Measurements from ENCODE around the gene RNF43. TPM values are rescaled to one million over a fixed set of nuclear protein-coding genes. Genes with fewer than 3 reads are reported as not detected.

RNF43 gene
- total and polyA plus RNA-seq, 2 experiments from 2014 or later, result 8.6 to 9.4 TPM

DNA sequence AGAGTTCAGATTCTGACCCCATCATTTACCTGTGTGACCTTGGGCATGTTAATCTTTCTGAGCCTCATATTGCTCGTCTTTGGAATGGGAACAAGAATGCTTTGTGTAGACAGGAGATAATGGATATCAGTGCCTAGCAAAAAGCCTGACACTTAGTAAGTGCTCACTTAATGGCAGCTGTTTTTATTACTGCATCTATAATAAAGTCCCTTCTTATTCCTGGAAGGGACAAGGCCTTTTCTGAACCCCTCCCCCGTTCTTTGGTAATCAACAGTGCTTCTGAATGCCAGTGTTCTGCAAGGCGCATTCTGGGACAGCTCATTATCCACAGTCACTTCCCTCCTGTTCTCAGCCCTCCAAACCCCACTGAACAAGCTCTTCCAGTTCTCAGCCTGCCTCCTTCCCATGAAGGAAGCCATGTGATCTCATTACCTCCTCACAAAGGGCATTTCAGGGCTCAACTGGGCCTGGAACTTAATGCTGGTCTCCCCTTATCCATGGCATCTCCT lies 40.2 kb downstream of the RNF43 start:
- Histone ChIP-seq H3K36me3 (no peaks in the 10 kb centered on the region), H3K27ac (no peak overlapping the region), H3K27me3 (no peaks in the 10 kb centered on the region), H3K9me3 (ENCODE audit: low read depth) (no peaks in the 10 kb centered on the region), H3K4me1 (ENCODE audit: low read depth) (no peaks in the 10 kb centered on the region), H3K4me3 (no peak overlapping the region)
- TF ChIP-seq, protein P1, sequence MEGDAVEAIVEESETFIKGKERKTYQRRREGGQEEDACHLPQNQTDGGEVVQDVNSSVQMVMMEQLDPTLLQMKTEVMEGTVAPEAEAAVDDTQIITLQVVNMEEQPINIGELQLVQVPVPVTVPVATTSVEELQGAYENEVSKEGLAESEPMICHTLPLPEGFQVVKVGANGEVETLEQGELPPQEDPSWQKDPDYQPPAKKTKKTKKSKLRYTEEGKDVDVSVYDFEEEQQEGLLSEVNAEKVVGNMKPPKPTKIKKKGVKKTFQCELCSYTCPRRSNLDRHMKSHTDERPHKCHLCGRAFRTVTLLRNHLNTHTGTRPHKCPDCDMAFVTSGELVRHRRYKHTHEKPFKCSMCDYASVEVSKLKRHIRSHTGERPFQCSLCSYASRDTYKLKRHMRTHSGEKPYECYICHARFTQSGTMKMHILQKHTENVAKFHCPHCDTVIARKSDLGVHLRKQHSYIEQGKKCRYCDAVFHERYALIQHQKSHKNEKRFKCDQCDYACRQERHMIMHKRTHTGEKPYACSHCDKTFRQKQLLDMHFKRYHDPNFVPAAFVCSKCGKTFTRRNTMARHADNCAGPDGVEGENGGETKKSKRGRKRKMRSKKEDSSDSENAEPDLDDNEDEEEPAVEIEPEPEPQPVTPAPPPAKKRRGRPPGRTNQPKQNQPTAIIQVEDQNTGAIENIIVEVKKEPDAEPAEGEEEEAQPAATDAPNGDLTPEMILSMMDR (IDR thresholded peaks at IDR 0.05; ENCODE audit: low read depth, low read length), result no peak
- DNase-seq (ENCODE audit: low read depth in 1 of 2, low spot score in 1 of 2), result no peak

DNA sequence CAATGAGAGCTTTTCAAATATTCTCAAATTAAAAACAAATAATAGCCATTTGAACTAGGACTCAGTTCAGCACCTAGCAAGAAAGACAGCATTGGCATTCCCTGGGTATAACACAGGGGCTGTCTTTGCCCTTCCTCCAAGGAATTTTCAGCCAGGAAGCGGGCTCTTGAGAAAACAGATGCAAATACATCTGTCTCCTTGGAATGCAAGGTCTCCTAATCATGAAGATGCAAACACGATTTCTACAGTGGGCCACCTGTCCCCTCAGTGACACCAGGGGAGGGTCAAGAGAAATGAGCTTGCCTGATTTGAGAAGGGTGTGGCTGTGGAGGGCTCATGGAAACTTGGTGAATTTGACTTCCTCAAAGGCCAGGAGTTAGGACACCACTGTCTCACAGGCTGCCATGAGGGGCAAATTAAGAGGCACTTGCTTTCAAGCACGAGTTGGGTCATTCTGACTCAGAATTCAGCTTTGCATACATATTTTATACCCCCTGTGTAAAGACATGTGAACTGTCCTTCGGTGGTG lies 40.8 kb downstream of the RNF43 start:
- no peak overlapping the region for H3K4me3 ChIP-seq
- DNase-seq (ENCODE audit: low read depth in 1 of 2, low spot score in 1 of 2), result no peak
- no peaks in the 10 kb centered on the region for H3K36me3 ChIP-seq
- H3K27me3 ChIP-seq, result no peaks in the 10 kb centered on the region
- no peaks in the 10 kb centered on the region for H3K9me3 ChIP-seq (ENCODE audit: low read depth)
- TF ChIP-seq, protein P1 (IDR thresholded peaks at IDR 0.05; ENCODE audit: low read depth, low read length), result no peak
- no peaks in the 10 kb centered on the region for H3K4me1 ChIP-seq (ENCODE audit: low read depth)
- no peak overlapping the region for H3K27ac ChIP-seq

DNA sequence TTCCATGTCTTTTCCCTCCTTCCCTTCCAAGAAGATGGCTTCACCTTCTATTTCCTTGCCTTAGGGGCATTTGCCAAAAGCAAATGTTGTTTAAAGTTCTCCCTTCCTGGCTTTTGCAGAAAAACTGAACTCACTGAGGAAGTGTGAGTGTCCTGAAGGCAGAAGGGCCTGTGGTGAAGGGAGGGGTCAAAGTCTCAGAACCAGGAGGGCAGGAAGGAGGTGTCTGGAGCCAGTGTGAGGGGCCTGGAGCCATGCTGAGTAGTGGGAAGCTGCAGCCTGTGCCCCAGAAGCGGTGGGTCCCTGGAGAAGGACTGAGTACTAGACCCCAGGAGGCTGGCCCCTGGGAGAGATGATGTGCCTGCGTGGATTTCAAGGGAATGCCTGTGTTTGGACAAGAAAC lies 41.5 kb downstream of the RNF43 start:
- no peak for DNase-seq (ENCODE audit: low read depth in 1 of 2, low spot score in 1 of 2)
- no peaks in the 10 kb centered on the region for H3K36me3 ChIP-seq
- H3K4me3 ChIP-seq, result no peak overlapping the region
- H3K27ac ChIP-seq, result no peak overlapping the region
- TF ChIP-seq, protein P1 (IDR thresholded peaks at IDR 0.05; ENCODE audit: low read depth, low read length), result no peak
- no peaks in the 10 kb centered on the region for H3K9me3 ChIP-seq (ENCODE audit: low read depth)
- no peaks in the 10 kb centered on the region for H3K4me1 ChIP-seq (ENCODE audit: low read depth)
- no peaks in the 10 kb centered on the region for H3K27me3 ChIP-seq

DNA sequence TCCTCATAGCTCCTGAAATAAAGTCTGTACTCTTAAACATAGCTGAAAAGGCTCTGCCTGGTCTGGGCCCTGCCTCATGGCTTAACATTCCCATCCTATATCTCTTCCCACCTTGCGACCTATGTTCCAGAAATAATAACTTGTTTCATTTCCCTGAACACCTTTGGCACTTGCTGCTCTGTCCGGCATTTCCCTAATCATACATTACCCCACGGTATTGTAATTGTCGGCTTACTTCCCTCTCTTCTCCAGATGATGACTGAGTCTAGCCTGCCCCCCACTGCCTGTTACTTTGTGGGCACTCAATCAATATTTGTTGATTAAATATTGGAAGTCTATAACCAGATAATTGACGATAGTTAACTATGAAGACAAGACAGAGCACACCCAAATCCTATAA lies 42.1 kb downstream of the RNF43 start:
- Histone ChIP-seq H3K4me3 (no peak overlapping the region), H3K9me3 (ENCODE audit: low read depth) (no peaks in the 10 kb centered on the region), H3K4me1 (ENCODE audit: low read depth) (no peaks in the 10 kb centered on the region), H3K27me3 (no peaks in the 10 kb centered on the region), H3K27ac (no peak overlapping the region), H3K36me3 (no peaks in the 10 kb centered on the region)
- no peak for DNase-seq (ENCODE audit: low read depth in 1 of 2, low spot score in 1 of 2)
- TF ChIP-seq, protein P1 (IDR thresholded peaks at IDR 0.05; ENCODE audit: low read depth, low read length), result no peak

DNA sequence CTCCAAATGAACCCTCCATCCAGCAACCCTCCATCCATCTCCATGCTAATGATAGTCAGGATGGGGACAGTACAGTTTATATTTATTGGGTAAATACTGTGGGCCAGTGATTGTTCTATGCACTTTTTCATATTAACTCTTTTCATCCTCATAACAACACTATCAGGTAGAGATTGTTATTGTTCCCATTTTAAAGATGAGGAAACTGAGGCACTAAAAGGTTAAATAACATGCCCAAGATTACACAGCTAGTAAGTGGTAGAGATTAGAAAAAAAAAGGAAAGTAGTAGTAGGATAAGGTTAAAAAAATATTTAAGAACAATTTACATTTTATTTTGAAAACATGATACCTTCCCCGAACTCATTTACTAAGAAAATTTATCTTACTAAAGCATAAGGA lies 43.4 kb downstream of the RNF43 start:
- DNase-seq (ENCODE audit: low read depth in 1 of 2, low spot score in 1 of 2), result no peak
- H3K9me3 ChIP-seq (ENCODE audit: low read depth), result no peaks in the 10 kb centered on the region
- H3K27me3 ChIP-seq, result no peaks in the 10 kb centered on the region
- TF ChIP-seq, protein P1 (IDR thresholded peaks at IDR 0.05; ENCODE audit: low read depth, low read length), result no peak
- H3K27ac ChIP-seq, result no peak overlapping the region
- H3K36me3 ChIP-seq, result no peaks in the 10 kb centered on the region
- no peaks in the 10 kb centered on the region for H3K4me1 ChIP-seq (ENCODE audit: low read depth)
- H3K4me3 ChIP-seq, result no peak overlapping the region

Data from cardiac muscle cell (in vitro differentiated cells and primary cell).